ENCODE results near the gene DPP9.

The DPP9 gene

DNA sequence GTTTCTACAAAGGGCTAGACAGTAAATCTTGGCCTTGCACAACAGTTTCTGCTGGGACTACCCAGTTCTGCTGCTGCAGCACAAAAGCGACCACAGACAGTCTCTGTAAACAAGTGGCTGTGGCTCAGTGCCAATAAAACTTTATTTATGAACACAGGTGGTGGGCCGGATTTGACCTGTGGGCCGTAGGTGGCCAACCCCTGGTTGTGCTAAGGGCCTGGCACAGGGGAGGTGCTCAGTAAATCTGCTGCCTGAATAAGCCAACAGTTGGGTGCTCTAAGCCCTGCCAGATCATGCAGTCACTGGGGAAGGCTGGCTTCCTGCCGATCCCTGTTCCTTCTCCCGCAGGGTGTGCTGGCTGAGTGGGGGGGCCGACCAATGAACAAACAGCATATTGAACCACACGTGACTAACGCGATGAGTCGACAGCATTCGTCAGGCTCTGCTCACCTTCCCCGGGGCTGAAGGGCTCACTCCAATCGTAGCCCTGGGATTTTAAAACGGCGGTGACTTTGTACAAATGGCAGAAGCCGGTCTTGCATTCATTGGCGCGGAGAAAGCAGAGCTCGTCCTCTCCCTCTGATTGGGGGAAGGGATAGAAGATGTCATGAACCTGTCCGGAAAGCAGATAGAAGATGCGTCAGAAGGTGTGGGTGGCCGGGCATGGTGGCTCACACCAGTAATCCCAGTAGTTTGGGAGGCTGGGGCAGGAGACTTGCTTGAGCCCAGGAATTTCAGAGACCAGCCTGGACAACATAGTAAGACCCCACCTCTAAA lies 29.2 kb downstream of the DPP9 start:
- Histone ChIP-seq H3K4me1 (ENCODE audit: control insufficient read depth in 1 of 2, insufficient read depth in 2 of 2, low read length in 2 of 2) (no peaks in the 10 kb centered on the region), H3K4me3 (ENCODE audit: low read depth in 1 of 2, low read length in 2 of 2) (no peak overlapping the region), H3K36me3 (ENCODE audit: control insufficient read depth in 1 of 2, insufficient read depth in 2 of 2, low read length in 2 of 2) (peaks cover 42 to 82% of the 10 kb centered on the region in 2 donors), H3K27me3 (ENCODE audit: low read depth, low read length) (no peaks in the 10 kb centered on the region), H3K9me3 (ENCODE audit: control insufficient read depth in 1 of 2, low read length in 2 of 2) (no peaks in the 10 kb centered on the region), H3K27ac (ENCODE audit: low read length) (no peak overlapping the region)

DNA sequence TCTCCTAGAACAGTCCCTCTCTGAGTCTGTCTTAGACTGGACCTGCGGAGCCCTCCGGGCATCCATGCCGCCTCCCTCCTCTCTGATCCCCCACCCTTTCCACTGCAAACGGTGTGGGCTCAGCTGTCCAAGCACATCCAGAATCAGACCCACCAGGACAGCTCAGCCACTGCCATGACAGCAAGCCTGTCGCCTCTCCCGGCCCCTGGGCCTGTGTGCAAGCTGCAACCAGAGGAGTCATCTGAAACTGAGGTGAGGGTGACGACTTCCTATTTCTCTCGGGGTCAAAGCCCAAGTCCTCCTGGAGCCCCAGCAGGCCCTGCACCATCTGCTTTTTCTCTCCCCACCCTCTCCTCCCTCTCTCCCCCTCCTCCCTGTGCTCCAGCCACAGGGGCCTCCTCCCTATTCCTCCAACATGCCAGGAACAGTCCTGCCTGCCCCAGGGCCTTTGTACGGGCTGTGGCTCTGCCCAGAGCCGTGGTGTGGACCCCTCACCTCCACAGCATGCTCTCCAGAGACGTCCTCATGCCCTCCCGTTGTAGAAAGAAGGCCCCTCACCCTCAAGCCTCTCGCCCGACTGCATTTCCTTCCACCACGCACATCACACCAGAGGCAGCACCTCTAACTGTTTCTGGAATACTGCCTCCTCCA lies 30.0 kb downstream of the DPP9 start:
- Histone ChIP-seq H3K27me3 (ENCODE audit: low read depth, low read length) (no peaks in the 10 kb centered on the region), H3K36me3 (ENCODE audit: control insufficient read depth in 1 of 2, insufficient read depth in 2 of 2, low read length in 2 of 2) (peaks cover 42 to 84% of the 10 kb centered on the region in 2 donors), H3K9me3 (ENCODE audit: control insufficient read depth in 1 of 2, low read length in 2 of 2) (no peaks in the 10 kb centered on the region), H3K27ac (ENCODE audit: low read length) (no peak overlapping the region), H3K4me3 (ENCODE audit: low read depth in 1 of 2, low read length in 2 of 2) (no peak overlapping the region), H3K4me1 (ENCODE audit: control insufficient read depth in 1 of 2, insufficient read depth in 2 of 2, low read length in 2 of 2) (no peaks in the 10 kb centered on the region)

DNA sequence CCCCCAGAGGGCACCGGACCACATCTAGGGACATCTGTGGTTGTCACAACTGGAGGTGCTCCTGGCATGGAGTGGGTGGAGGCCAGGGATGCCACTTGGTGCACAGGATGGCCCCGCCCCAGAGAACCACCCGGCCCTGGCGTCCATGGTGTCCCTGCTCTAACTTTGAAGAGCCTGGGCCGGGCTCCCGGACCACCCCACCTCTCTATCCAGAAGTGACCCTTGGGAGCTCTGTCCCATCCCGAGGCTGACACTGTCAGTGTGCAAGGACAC lies 30.6 kb downstream of the DPP9 start:
- no peaks in the 10 kb centered on the region for H3K9me3 ChIP-seq (ENCODE audit: control insufficient read depth in 1 of 2, low read length in 2 of 2)
- no peak overlapping the region for H3K4me3 ChIP-seq (ENCODE audit: low read depth in 1 of 2, low read length in 2 of 2)
- H3K36me3 ChIP-seq (ENCODE audit: control insufficient read depth in 1 of 2, insufficient read depth in 2 of 2, low read length in 2 of 2) = peaks cover 42 to 84% of the 10 kb centered on the region in 2 donors
- H3K4me1 ChIP-seq (ENCODE audit: control insufficient read depth in 1 of 2, insufficient read depth in 2 of 2, low read length in 2 of 2) = no peaks in the 10 kb centered on the region
- H3K27me3 ChIP-seq (ENCODE audit: low read depth, low read length) = no peaks in the 10 kb centered on the region
- H3K27ac ChIP-seq (ENCODE audit: low read length) = no peak overlapping the region

DNA sequence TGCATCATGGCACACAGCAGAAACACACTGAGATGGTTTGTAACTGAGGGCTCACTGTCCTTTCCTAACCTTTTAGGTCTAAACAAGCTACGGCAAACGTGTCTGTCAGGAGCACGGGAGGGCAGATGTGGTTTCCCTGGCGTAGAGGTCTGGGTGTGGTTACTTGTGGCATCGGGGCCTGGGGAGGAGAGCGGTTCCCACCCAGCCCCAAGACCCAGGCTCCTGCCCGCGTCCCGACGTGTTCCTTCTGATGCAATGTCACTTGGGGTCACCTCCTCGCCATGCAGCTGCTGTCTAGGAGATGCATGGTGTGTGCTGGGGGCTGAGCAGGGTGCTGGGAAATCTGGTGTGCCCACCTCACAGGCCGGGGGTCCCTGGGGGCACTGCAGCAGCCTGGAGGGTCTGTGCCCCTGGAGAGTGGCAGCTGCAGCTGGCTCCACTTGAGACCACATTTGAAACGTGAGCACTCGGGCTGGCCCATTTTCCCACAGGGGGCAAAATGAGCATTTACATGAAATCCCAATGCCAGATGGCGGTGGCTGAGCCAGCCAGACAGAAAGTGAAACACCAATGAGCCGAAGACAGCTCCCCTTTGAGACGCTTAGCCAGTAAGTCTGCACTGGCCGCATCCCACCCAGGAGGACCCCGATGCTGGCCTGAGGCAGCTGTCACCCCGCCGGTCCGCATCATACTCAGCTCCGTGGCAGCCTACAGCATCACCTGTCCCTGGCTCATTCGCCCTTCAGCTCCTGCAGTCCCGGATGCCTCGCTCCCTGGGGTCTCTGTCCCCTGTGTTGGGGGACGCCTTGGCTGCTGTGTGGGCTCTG lies 31.2 kb downstream of the DPP9 start:
- no peaks in the 10 kb centered on the region for H3K4me1 ChIP-seq (ENCODE audit: control insufficient read depth in 1 of 2, insufficient read depth in 2 of 2, low read length in 2 of 2)
- no peaks in the 10 kb centered on the region for H3K9me3 ChIP-seq (ENCODE audit: control insufficient read depth in 1 of 2, low read length in 2 of 2)
- no peak overlapping the region for H3K27ac ChIP-seq (ENCODE audit: low read length)
- H3K27me3 ChIP-seq (ENCODE audit: low read depth, low read length) = no peaks in the 10 kb centered on the region
- peaks cover 43 to 84% of the 10 kb centered on the region in 2 donors for H3K36me3 ChIP-seq (ENCODE audit: control insufficient read depth in 1 of 2, insufficient read depth in 2 of 2, low read length in 2 of 2)
- no peak overlapping the region for H3K4me3 ChIP-seq (ENCODE audit: low read depth in 1 of 2, low read length in 2 of 2)

DNA sequence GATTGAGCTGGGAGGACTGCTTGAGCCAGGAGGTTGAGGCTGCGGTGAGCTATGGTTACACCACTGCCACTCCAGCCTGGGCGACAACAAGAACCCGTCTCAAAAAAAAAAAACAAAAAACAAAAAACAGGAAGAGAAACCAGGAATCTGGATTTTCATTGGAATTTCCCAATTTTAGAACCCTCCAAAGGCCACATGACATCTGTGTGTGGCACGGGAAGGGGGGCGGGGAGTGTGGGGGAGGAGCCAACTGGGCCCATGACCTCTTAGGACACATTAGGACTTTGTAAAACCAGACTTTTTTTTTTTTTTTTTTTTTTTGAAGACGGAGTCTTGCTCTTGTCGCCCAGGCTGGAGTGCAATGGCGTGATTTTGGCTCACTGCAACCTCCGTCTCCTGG lies 32.3 kb downstream of the DPP9 start:
- Histone ChIP-seq H3K27me3 (ENCODE audit: low read depth, low read length) (no peaks in the 10 kb centered on the region), H3K9me3 (ENCODE audit: control insufficient read depth in 1 of 2, low read length in 2 of 2) (no peaks in the 10 kb centered on the region), H3K4me3 (ENCODE audit: low read depth in 1 of 2, low read length in 2 of 2) (no peak overlapping the region), H3K36me3 (ENCODE audit: control insufficient read depth in 1 of 2, insufficient read depth in 2 of 2, low read length in 2 of 2) (peaks cover 47 to 86% of the 10 kb centered on the region in 2 donors), H3K27ac (ENCODE audit: low read length) (no peak overlapping the region), H3K4me1 (ENCODE audit: control insufficient read depth in 1 of 2, insufficient read depth in 2 of 2, low read length in 2 of 2) (no peaks in the 10 kb centered on the region)

DNA sequence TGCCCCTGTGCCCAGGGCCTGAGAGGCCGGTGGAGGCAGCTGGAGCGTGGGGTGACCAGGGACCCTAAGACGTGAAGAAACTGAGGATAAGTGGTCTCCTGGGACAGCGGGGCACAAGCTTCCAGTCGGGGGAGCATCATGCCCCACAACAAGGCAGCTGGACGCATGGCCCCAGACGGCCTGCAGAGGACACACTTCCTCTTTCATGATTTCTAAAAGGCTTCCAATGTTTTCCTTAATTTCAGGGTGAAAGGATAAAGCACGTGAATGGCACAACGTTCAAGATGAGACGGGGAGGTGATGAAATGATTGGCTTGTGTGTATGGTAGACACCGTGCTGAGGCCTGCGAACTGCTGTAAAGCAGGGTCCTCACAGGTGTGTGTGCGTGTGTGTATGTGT lies 33.3 kb downstream of the DPP9 start:
- Histone ChIP-seq H3K4me3 (ENCODE audit: low read depth in 1 of 2, low read length in 2 of 2) (no peak overlapping the region), H3K4me1 (ENCODE audit: control insufficient read depth in 1 of 2, insufficient read depth in 2 of 2, low read length in 2 of 2) (no peaks in the 10 kb centered on the region), H3K27ac (ENCODE audit: low read length) (no peak overlapping the region), H3K27me3 (ENCODE audit: low read depth, low read length) (no peaks in the 10 kb centered on the region), H3K36me3 (ENCODE audit: control insufficient read depth in 1 of 2, insufficient read depth in 2 of 2, low read length in 2 of 2) (peaks cover 47 to 93% of the 10 kb centered on the region in 2 donors), H3K9me3 (ENCODE audit: control insufficient read depth in 1 of 2, low read length in 2 of 2) (no peaks in the 10 kb centered on the region)

DNA sequence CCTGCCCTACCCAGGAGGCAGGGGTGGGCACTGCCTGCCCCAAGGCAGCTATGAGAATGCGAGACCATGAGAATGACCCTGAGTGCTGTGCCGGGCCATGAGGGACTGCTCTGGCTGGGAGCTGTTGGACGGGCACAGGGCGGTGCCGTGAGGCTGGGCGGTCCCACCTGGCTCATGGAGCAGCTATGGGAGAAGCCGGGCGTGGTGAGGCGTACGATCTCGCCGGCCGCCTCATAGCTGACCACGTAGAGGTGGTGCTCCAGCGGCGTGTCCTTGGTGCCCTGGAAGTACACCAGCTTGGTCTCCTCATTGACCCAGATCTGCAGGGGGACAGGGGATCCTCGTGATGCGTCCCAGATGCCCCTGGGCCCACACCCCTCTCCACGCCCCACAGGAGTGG lies 34.2 kb downstream of the DPP9 start:
- Histone ChIP-seq H3K27ac (ENCODE audit: low read length) (no peak overlapping the region), H3K4me1 (ENCODE audit: control insufficient read depth in 1 of 2, insufficient read depth in 2 of 2, low read length in 2 of 2) (no peaks in the 10 kb centered on the region), H3K9me3 (ENCODE audit: control insufficient read depth in 1 of 2, low read length in 2 of 2) (no peaks in the 10 kb centered on the region), H3K4me3 (ENCODE audit: low read depth in 1 of 2, low read length in 2 of 2) (no peak overlapping the region), H3K27me3 (ENCODE audit: low read depth, low read length) (no peaks in the 10 kb centered on the region), H3K36me3 (ENCODE audit: control insufficient read depth in 1 of 2, insufficient read depth in 2 of 2, low read length in 2 of 2) (peaks cover 48 to 93% of the 10 kb centered on the region in 2 donors)

DNA sequence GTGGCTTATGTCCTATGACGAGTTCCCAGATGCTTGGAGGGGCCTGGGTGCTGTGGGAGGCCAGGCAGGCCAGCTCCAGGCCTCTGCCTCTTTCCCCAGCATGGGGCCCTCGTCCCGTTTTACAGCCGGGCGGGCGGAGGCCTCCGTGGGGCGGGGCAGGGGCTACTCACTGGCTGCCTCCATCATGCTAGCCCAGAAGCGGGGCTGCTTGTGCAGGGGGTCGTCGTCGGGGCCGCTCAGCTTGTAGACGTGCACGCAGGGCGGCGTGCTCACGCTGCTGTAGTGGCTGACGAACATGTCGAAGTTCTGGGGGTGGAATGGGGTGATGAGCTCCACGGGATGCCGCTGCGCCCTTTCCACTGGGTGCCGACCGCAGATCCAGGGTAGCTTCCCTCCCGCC lies 35.1 kb downstream of the DPP9 start:
- Histone ChIP-seq H3K4me3 (ENCODE audit: low read depth in 1 of 2, low read length in 2 of 2) (no peak overlapping the region), H3K27ac (ENCODE audit: low read length) (no peak overlapping the region), H3K27me3 (ENCODE audit: low read depth, low read length) (no peaks in the 10 kb centered on the region), H3K9me3 (ENCODE audit: control insufficient read depth in 1 of 2, low read length in 2 of 2) (no peaks in the 10 kb centered on the region), H3K4me1 (ENCODE audit: control insufficient read depth in 1 of 2, insufficient read depth in 2 of 2, low read length in 2 of 2) (no peaks in the 10 kb centered on the region), H3K36me3 (ENCODE audit: control insufficient read depth in 1 of 2, insufficient read depth in 2 of 2, low read length in 2 of 2) (peaks cover 46 to 93% of the 10 kb centered on the region in 2 donors)

DNA sequence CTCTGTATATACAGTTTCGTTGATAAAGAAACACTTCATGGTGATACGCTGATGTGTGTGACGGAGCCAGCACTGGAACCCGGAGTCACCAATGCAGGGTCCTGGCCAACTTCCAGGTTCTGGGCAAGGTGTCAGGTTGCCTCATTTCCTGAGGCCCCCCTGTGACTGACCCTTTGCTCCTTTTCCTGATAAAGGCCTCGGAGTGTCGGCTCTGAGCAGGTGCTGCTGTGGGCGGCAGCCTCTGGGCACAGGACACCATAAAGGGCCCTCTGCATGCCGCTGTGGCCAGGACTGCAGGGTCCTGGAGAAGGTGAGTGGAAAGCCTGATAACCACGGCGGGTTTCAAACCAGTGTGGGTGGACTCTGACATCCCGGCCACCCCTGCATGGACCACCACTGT lies 36.2 kb downstream of the DPP9 start:
- Histone ChIP-seq H3K36me3 (ENCODE audit: control insufficient read depth in 1 of 2, insufficient read depth in 2 of 2, low read length in 2 of 2) (peaks cover 38 to 95% of the 10 kb centered on the region in 2 donors), H3K4me1 (ENCODE audit: control insufficient read depth in 1 of 2, insufficient read depth in 2 of 2, low read length in 2 of 2) (no peaks in the 10 kb centered on the region), H3K27me3 (ENCODE audit: low read depth, low read length) (no peaks in the 10 kb centered on the region), H3K9me3 (ENCODE audit: control insufficient read depth in 1 of 2, low read length in 2 of 2) (no peaks in the 10 kb centered on the region), H3K4me3 (ENCODE audit: low read depth in 1 of 2, low read length in 2 of 2) (no peak overlapping the region), H3K27ac (ENCODE audit: low read length) (no peak overlapping the region)

DNA sequence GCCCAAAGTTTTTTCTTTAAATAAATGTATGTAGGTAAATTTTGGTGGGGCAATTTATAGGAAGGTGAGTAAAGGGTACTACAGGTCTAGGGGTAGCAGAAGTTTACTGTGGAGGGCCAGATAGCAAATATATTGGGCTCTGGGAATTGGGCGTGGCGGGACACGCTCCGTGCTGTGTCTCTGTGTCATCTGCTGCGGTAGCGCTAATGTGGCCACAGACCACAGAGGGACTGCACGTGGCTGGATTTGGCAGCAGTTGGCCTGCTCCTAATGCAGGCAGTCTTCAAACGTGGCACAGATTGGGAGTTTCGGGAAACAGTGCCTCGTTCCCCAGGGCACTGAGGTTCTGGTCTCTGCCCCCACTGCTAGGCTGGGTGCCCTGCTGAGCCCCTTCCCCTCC lies 36.9 kb downstream of the DPP9 start:
- Histone ChIP-seq H3K27ac (ENCODE audit: low read length) (no peak overlapping the region), H3K4me3 (ENCODE audit: low read depth in 1 of 2, low read length in 2 of 2) (no peak overlapping the region), H3K36me3 (ENCODE audit: control insufficient read depth in 1 of 2, insufficient read depth in 2 of 2, low read length in 2 of 2) (peaks cover 33 to 92% of the 10 kb centered on the region in 2 donors), H3K4me1 (ENCODE audit: control insufficient read depth in 1 of 2, insufficient read depth in 2 of 2, low read length in 2 of 2) (no peaks in the 10 kb centered on the region), H3K9me3 (ENCODE audit: control insufficient read depth in 1 of 2, low read length in 2 of 2) (no peaks in the 10 kb centered on the region), H3K27me3 (ENCODE audit: low read depth, low read length) (no peaks in the 10 kb centered on the region)

DNA sequence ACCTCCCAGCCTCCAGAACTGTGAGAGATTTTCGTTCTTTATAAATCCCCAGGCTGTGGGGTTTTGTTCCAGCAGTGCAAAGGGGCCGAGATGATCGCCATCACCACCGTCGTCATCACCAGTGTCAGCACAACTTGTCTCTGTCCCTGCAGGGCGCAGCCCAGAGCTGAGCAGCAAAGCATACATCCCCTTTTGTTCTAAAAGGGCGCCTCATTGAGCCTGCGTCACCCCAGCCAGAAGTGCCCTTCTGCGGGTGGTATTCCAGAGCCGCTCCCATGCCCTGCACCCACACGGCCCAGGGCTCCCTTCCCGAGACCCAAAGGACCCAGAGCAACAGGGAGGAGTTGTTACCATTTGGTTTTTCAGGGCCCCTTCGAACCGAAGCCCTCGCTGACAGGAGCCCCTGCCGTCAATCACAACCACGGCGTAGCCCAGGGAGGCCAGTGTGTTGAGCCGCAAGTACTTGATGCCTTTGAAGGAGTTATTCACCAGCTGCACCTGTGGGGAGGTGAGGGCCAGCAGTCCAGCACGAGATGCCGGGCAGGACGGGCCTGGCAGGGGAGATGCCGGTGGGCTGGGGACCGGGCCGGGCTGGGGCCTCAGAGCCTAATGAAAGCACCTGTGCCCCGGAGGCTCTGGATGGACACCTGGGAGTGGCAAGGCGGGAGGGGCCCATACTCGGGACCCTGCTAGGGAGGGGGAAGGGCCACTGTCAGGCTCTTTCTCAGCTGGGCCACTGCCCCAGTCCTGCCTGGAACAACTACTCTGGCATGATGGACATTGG lies 39.1 kb downstream of the DPP9 start:
- H3K4me1 ChIP-seq (ENCODE audit: control insufficient read depth in 1 of 2, insufficient read depth in 2 of 2, low read length in 2 of 2) = no peaks in the 10 kb centered on the region
- H3K27ac ChIP-seq (ENCODE audit: low read length) = no peak overlapping the region
- no peaks in the 10 kb centered on the region for H3K27me3 ChIP-seq (ENCODE audit: low read depth, low read length)
- H3K9me3 ChIP-seq (ENCODE audit: control insufficient read depth in 1 of 2, low read length in 2 of 2) = no peaks in the 10 kb centered on the region
- peaks cover 22 to 86% of the 10 kb centered on the region in 2 donors for H3K36me3 ChIP-seq (ENCODE audit: control insufficient read depth in 1 of 2, insufficient read depth in 2 of 2, low read length in 2 of 2)
- H3K4me3 ChIP-seq (ENCODE audit: low read depth in 1 of 2, low read length in 2 of 2) = no peak overlapping the region

Measured in muscle layer of duodenum (tissue), 2 donors.